ENCODE data around the gene PAOX.

- no peak for TF ChIP-seq CTCF (IDR thresholded peaks at IDR 0.05)
- no peak for TF ChIP-seq EZH2 (IDR thresholded peaks at IDR 0.05; ENCODE audit: borderline replicate concordance, insufficient read depth, low read depth, low read length, poor library complexity, severe bottlenecking)
Observed at GRCh38 chr10:133379152-133379800, at the start of gene PAOX.
